KBM-7 (cell line): ENCODE results near the gene WFIKKN2.
"Not testable (repeated sequence)": the region's sequence is repeated elsewhere in the genome, so short reads cannot be mapped to it uniquely, and the experiment has no call there.

ENCODE experiments used
- DNase-seq: peaks from one replicate; pipeline ENCODE4 v3.0.0-alpha.2; 2015
- in situ Hi-C: fragments of 300-500 bp; cut with MboI; formaldehyde crosslinking; loops from 2 replicates; pipeline ENCODE4 v1.14.3; 2020; ENCODE audit warnings: low sequenced_read_pairs, low pct_unique_long_range_greater_than_20kb, mixed read lengths

WFIKKN2 gene, protein sequence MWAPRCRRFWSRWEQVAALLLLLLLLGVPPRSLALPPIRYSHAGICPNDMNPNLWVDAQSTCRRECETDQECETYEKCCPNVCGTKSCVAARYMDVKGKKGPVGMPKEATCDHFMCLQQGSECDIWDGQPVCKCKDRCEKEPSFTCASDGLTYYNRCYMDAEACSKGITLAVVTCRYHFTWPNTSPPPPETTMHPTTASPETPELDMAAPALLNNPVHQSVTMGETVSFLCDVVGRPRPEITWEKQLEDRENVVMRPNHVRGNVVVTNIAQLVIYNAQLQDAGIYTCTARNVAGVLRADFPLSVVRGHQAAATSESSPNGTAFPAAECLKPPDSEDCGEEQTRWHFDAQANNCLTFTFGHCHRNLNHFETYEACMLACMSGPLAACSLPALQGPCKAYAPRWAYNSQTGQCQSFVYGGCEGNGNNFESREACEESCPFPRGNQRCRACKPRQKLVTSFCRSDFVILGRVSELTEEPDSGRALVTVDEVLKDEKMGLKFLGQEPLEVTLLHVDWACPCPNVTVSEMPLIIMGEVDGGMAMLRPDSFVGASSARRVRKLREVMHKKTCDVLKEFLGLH

DNA sequence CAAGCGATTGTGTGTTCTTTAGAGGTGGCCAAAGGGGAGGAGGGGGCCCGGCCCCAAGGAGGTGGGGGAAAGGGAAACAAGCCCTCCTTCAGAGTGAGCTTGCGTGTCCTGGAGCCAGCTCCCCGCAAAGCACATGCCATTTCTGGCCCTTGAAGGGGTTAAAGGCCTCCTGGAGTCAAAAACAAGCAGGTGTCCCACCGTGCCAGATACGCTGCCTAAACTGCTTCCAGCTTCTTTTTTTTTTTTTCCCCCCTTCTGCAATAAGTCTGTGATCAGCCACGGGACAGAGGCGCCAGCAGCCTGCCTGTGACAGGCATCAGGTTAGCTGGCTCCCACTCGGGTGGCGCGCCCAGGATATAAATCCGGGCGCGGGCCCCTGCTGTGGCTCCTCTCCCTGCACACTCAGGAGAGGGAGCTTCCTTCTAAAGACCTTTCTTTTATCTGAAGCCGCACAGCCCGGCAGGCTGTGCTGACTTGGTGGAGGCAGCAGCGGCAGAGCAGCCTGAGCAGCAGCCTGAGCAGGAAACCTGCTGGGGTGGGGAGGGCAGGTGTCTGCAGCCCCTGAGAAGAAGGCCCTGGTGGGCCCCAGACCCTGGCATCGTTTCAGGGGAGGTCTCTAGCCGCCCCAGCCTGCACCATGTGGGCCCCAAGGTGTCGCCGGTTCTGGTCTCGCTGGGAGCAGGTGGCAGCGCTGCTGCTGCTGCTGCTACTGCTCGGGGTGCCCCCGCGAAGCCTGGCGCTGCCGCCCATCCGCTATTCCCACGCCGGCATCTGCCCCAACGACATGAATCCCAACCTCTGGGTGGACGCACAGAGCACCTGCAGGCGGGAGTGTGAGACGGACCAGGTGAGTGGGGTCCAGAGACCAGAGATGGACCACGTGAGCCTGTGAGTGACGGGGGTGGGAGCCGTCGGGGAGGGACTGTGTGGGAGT lies at the start of gene WFIKKN2:
TSS of gene WFIKKN2 (plus strand) at position 286 of the 934 bp plus-strand sequence. CDS start at position 638, 352 bp downstream.
- no peak for DNase-seq
- in situ Hi-C loops = no loop called here

DNA sequence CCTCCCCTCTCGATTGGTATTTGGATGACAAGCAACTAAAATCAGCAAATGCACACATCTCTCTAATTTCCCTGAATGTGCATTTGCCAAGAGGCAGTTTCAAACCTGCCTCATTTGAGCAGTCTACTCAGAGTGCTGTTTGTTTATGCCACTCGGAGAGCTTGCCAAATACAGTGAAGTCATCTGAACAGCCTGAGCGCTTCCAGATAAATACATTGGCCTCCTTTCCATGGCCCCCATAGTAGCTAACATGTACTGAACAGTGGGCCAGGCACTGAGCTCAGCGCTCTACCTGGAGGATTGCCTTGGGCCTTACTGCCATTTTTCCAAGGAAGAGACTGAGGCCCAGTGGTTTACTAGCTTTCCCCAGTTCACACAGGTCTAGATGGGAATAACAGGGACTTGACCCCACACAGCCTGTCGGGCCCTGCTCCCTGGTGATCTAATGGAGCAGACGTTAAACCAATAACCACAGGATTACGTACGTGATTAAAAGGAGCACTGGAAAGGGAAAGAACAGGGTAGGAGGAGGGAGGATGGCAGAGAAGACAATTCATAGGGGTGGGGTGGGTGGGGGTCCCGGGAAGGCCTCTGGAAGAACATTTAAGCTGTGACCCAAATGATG lies 49.3 kb upstream of the WFIKKN2 start:
- no peak for DNase-seq
- in situ Hi-C loops = no loop called here

DNA sequence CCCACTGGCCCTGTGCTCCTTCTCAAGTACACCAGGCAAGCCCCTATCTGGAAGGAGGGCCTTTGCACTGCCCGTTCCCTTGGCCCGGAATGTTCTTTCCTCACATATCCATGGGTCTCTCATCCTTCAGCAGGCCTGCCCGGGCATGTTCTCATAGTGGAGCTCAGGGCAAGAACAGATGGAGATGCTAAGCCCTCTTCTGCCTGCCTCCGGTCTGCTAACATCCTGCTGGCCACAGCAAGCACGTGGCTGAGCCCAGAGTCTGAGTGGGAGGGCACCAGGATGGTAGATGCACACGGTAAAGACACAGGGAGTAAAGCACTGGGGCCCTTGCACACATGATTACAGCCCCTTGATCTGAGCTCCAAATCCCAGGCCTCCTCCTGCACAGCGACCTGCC lies 48.3 kb upstream of the WFIKKN2 start:
- in situ Hi-C loops = no loop called here
- no peak for DNase-seq

DNA sequence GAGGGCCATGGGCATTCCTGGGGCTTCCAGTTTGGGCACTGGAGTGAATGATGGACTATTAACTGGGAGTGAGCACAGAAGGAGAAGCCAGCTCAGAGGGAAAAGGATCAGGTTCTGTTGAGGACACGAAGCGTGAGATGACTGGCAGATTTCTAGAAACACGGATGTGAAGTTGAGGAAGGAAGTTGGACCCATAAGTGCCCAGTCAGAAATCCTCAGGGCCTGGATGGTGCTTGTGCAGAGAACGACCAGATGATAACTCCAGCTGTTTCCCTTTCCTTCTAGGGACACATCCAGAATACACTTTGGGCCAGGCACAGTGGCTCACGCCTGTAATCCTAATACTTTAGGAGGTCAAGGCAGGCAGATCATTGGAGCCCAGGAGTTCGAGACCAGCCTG lies 44.8 kb upstream of the WFIKKN2 start:
- in situ Hi-C loops = no loop called here
- DNase-seq = peak; percentile 74

DNA sequence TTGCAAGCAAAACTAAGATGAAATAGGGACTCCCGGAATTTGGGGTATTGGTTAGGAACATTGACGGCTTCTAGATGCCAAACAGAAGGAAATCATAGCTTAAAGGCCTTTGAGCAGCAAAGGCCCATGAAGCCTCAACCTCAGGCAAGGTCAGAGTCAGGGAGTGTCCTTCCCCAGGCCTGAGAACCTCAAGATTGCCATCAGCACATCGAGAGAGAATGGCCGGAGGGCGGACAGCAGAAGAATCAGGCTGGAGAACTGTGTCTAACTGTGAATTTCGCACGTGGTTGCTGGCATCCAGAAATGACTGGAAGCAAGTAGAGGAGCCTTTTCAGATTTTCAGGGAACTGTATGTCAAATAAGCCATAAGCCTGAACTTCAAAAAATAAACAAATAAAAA lies 43.3 kb upstream of the WFIKKN2 start:
- DNase-seq = no peak
- in situ Hi-C loops = no loop called here

DNA sequence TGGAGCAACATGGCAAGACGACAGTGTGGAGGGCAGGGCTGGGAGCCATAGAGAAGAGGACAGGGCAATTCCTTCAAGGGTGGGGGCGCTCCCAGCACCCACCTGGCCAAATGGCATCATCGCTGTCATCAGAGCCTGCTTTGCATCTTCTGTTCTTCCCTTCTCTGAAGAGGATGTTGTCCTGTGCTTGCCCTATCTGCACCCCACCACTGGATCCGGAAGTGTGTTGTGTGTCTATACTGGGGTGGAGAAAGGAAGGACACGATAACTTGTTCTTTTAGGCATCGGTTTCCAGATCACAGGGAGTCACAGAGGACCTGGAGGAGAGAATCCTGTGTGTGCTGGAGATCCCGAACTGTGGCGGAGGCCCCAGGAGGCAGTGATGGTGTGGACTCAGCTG lies 42.4 kb upstream of the WFIKKN2 start:
- no peak for DNase-seq
- in situ Hi-C loops = no loop called here

DNA sequence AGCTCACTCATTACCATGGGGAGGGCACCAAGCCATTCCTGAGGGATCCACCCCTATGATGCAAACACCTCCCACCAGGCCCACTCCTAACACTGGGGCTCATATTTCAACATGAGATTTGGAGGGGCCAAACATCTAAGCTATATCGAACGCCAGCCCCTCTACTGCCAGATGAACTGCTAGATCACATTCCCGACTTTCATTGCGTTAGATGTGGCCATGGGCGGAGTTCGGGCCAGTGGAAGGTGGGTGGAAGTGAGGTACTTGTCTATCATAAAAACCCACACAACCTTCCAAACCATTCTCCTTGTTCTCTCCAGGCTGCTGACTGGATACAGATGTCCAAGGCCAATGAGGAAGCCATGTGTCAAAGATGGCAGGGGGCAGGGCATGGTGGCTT lies 41.0 kb upstream of the WFIKKN2 start:
- no peak for DNase-seq
- in situ Hi-C loops = no loop called here

DNA sequence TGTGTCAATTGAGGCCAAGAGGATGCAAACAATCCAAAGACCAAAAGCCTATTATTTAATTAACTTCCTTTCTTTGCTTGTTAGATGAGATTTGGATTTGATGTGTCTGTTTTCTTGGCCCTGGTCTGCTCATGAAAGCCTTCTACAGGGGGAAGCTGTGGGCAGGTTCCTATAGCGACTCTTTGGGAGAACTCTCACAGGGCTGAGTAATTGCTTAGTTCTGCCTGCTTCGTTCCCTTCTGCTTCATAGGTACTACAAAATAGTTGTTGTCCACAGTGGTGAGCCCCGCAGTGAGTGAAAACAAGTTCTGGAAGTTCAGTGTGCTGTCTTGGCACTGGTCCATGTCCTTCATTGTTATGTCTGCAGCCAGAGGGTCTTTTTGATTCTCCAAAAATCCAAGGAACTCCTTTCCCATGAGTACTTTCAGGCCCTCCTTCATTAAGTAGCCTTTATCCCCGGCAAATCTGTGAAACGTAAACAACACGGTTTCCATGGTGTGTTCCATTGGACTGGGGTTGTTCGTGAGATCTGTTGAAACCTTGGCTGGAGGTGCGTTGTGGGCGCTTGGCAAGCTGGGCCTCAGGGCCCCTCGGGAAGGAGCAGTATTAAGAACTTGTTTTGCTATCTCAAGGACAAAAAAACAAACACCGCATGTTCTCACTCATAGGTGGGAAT lies 38.1 kb upstream of the WFIKKN2 start:
- in situ Hi-C loops = no loop called here
- DNase-seq = peak; percentile 41

DNA sequence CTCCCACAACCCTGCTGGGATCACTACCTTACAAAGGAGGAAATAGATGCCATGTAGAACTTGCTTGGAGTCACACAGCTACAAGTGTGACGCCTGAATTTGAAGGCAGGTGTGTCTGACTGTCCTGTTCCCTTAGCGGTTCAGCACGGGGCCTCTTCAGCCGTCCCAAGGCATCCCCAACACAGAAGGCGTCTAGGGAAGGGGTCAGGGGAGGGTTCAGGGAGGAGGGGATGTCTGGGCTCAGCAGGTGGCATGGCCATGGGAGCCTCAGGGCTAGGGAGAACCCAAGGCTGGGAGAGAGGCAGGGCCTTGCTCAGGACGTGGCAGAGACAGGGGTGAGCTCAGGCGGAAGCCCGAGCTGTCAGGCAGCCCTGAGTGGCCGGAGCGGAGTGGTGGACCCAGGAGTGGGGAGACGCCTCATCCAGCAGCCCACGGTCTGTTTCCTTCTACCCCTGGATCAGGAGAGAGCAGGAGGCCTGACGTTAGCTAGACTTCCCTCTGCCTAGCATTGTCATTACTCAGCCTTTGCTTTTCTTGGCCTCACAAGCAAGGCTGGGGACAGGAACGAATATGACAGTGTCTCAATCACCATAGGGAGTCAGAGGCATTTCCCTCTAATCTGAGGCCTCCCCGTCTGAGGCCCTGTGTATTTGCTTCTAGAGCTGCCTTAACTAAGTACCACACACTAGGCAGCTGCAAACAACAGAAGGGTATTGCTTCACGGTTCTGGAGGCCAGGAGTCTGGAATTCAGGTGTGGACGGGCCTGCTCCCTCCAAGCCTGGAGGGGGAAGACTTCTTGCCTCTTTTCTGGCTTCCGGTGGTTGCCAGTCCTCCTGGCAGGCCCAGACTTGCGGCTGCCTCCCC lies 36.7 kb upstream of the WFIKKN2 start:
- no peak for DNase-seq
- in situ Hi-C loops = no loop called here

DNA sequence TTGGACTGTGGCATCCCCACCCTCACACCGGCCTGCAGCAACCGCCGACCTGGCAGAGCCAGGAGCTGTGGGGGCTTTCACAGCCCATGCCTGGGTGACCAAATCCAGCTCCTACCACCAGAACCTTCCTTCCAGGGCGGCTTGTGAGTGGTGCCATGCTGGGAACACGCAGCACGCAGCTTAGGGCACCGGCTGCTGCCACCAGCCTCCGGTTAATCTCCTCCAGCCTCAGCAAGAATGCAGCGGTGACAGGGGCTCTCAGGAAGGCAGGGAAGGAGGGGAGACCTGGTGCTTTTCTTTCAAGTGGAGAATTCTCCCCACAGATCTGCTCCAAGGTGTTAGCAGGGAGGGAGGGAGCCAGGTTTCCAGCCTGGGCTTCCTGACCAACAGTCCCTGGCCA lies 35.8 kb upstream of the WFIKKN2 start:
- no peak for DNase-seq
- in situ Hi-C loops = no loop called here

DNA sequence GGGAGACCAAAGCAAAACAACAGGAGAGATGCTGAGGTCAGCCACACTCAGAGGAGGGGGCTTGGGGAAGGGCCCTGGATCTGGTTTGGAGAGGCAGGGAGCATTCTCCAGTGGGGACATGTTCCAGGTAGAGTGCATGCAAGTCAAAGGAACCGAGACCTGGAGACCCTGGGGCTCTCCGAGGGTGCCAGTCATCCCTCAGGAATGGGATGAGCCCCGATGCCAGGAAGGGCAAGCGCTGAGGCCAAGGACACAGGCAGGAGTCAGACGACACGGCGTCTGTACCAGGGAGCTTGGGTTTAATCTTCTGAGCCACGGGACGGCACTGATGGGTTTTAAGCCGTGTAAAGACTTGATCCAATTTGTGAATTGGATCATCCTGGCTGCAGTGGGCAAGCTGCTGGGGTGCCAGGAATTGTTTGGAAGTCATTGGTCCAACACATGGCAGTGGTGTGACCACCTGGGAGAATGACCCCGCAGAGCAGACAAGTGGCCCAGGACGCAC lies 35.1 kb upstream of the WFIKKN2 start:
- in situ Hi-C loops = no loop called here
- no peak for DNase-seq

DNA sequence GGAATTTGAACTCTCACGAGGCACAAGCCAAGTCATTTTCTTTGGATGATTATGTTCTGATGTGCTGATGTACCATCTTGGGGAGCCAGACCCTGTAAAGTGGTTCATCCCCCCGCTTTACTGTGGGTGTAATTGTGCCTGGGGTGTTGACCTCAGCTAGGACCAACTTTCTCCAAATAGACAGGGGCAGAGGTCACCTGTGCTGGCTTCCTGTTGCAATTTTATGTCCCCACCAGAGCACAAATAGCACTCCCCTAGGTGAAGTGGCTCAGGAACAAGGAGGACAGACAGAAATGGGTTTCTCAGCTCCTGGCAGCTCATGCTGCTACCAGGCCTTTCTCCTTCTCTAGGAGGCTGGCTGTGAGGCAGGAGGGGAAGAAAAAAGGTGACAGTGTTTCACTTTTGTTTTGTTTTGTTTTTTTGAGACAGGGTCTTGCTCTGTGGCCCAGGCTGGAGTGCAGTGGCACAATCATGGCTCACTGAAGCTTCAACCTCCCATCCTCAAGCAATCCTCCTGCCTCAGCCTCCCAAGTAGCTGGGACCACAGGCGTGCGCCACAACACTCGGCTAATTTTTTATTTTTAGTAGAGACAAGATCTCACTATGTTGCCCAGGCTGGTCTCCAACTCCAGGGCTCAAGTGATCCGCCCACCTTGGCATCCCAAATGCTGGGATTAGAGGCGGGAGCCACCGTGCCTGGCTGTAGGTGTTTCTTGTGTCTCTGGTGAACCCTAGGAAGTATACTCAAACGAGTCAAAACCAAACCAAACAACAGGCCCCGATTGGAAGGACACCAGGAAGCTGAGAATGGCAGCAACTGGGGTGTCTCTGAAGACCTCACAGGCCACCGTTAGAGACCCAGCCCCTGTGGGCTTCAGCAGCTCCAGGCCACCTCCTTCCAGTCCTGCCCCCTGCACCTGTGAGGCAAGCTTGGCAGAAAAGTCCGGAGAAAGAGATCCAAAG lies 32.5 kb upstream of the WFIKKN2 start:
- in situ Hi-C loops = no loop called here
- no peak for DNase-seq

DNA sequence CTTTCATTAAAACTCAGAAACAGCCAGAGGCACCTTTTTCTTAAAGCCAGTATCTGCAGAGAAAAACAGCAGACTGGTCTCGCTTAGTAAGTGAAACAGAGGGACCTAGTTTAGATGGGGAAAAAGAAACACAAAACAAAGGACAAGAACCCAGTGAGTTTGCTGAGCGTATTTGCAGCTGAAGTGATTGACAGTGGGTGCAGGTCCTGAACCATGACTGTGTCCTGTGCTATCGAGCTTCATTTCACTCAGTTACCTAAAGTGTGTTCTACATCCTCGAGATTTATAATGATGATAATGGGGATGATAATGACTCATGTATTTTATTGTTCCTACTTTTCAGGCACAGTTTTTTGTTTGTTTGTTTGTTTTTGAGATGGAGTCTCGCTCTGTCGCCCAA lies 31.7 kb upstream of the WFIKKN2 start:
- DNase-seq = no peak
- in situ Hi-C loops = no loop called here

DNA sequence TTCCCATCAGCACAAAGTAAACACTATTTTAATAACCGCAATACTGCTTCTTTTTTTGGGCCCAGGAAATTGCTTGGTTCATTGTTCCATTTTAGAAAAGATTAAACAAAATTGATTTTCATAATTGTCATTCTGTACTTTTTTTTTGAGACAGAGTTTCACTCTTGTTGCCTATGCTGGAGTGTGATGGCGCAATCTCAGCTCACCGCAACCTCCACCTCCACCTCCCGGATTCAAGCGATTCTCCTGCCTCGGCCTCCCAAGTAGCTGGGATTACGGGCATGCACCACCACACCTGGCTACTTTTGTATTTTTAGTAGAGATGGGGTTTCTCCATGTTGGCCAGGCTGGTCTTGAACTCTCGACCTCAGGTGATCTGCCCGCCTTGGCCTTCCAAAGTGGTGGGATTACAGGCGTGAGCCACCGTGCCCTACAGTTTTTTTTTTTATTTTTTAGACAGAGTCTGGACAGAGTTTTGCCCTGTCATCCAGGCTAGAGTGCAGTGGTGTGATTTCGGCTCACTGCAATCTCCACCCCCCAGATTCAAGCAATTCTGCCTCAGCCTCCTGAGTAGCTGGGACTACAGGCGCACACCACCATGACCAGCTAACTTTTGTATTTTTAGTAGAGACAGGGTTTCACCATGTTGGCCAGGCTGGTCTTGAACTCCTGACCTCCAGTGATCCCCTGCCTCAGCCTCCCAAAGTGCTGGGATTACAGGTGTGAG lies 30.5 kb upstream of the WFIKKN2 start:
- DNase-seq, in situ Hi-C loops: not testable (repeated sequence)

DNA sequence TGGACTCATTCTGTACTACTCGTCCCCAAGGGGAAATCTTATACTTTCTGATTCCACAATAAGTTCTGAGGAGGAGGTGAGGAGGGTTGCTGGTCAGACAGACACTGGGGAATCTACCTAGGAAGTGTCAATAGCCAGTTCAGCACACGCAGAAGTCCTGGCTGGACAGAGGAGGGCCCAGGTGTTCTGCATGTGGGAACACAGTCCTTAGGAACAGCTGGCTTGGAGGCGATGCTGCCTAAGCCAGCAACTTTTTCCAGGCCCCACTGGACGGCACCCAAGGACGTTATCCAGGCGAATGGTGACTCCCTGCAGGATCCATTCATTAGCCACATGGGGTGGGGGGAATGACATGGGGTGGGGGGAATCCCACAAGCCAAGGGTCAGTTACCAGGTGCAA lies 29.9 kb upstream of the WFIKKN2 start:
- in situ Hi-C loops = no loop called here
- no peak for DNase-seq

DNA sequence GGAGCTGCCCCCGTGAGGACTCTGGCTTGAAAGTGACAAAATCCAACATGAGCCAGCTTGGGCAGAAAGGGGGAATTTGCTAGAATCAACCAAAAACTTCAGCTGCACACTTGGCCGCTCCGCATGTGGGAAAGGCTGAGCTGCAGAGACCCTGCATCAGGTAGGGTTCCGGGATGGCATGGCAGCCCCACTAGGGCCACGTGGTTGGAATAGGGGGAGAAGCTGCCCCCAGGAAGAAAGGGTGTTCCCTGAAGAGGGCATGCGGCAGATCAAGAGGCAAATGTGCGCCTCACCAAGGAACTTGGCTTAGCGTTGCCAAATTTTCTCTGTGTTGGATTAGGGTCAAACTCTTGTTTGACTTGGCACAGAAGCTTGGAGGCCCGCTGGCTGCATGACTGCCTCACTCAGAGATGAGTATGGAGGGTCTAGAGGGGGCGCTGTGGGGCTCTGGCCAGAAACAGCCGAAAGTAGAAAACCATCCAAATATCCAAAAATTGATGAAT lies 29.2 kb upstream of the WFIKKN2 start:
- in situ Hi-C loops = no loop called here
- DNase-seq = no peak
